IPS DF 6.9 (cell line): ENCODE data around the gene KIT.

Source experiments
- DNase-seq: peaks from one replicate; pipeline ENCODE4 v3.0.0-alpha.2; 2013; ENCODE audit warnings: low read depth, low spot score
- H3K27ac ChIP-seq: one replicate; pipeline ENCODE4 v1.5.1; 2013; ENCODE audit warnings: low read length, control low read depth
- H3K27me3 ChIP-seq: 2 replicates; pipeline ENCODE4 v1.6.1; 2013; ENCODE audit warnings: mild to moderate bottlenecking, low read length; ENCODE audit not compliant: control insufficient read depth, insufficient read depth
- H3K36me3 ChIP-seq: 2 replicates; pipeline ENCODE4 v1.6.1; 2013; ENCODE audit warnings: low read length; ENCODE audit not compliant: control insufficient read depth, insufficient read depth
- H3K4me1 ChIP-seq: 2 replicates; pipeline ENCODE4 v1.6.1; 2013; ENCODE audit warnings: low read length; ENCODE audit not compliant: control insufficient read depth, insufficient read depth
- H3K4me3 ChIP-seq: 2 replicates; pipeline ENCODE4 v1.5.1; 2013; ENCODE audit warnings: mild to moderate bottlenecking, low read length
- H3K9me3 ChIP-seq: 2 replicates; pipeline ENCODE4 v1.6.1; 2013; ENCODE audit warnings: low read length, inconsistent platforms; ENCODE audit not compliant: control insufficient read depth, insufficient read depth
- WGBS: extraction: QIAGEN DNeasy Blood & Tissue Kit; methylation state at CpG from one replicate; pipeline ENCODE4 v1.1.7; 2013; ENCODE audit warnings: mixed read lengths, missing lambda C conversion rate; ENCODE audit not compliant: insufficient read length, insufficient coverage; 5-methylcytosine and 5-hydroxymethylcytosine counted together

Gene KIT

GRCh38 chr4:54723220-54723619 lies 65.5 kb downstream of the KIT start:
- no peaks in the 10 kb centered on the region for H3K9me3 ChIP-seq
- WGBS: no CpG with 5 or more reads among the region's 3 CpGs
- H3K4me3 ChIP-seq: no peak overlapping the region
- no peaks in the 10 kb centered on the region for H3K27me3 ChIP-seq
- no peaks in the 10 kb centered on the region; the same call in 1 of the 2 replicates for H3K4me1 ChIP-seq
- no peaks in the 10 kb centered on the region for H3K36me3 ChIP-seq
- no peak for DNase-seq
- no peak overlapping the region for H3K27ac ChIP-seq

DNA sequence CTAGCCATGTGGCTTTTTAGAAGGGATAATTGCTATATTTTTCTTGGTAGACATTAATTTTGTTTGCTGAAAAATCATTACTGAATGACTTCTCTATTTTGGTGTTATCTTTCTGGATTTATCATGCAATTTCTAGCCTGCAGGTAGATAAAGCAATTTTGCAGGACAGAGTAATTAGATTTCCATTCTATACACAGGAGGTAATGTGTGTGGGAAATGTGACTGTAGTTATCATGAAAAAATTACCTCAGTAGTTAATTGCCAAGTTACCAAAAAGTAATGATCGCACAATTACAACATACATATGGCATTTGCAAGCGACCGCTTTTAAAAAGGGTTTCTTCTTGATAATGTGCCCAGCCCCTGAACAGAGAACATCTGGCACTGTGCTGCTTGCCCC lies 66.1 kb downstream of the KIT start:
- DNase-seq: no peak
- H3K27me3 ChIP-seq: no peaks in the 10 kb centered on the region
- no CpG with 5 or more reads among the region's 3 CpGs for WGBS
- H3K27ac ChIP-seq: no peak overlapping the region
- no peaks in the 10 kb centered on the region for H3K36me3 ChIP-seq
- no peaks in the 10 kb centered on the region for H3K9me3 ChIP-seq
- H3K4me3 ChIP-seq: no peak overlapping the region
- no peaks in the 10 kb centered on the region; the same call in 1 of the 2 replicates for H3K4me1 ChIP-seq

GRCh38 chr4:54726907-54727306 lies 69.2 kb downstream of the KIT start:
- no peak for DNase-seq
- Histone ChIP-seq H3K9me3 (no peaks in the 10 kb centered on the region), H3K36me3 (no peaks in the 10 kb centered on the region; the same call in 1 of the 2 replicates), H3K4me3 (no peak overlapping the region), H3K4me1 (no peaks in the 10 kb centered on the region), H3K27me3 (no peaks in the 10 kb centered on the region), H3K27ac (no peak overlapping the region)
- no CpG with 5 or more reads among the region's 2 CpGs for WGBS

- H3K27ac ChIP-seq: no peak overlapping the region
- no peaks in the 10 kb centered on the region; the same call in 1 of the 2 replicates for H3K36me3 ChIP-seq
Observed at GRCh38 chr4:54727346-54727745, 69.6 kb downstream of the KIT start.

DNA sequence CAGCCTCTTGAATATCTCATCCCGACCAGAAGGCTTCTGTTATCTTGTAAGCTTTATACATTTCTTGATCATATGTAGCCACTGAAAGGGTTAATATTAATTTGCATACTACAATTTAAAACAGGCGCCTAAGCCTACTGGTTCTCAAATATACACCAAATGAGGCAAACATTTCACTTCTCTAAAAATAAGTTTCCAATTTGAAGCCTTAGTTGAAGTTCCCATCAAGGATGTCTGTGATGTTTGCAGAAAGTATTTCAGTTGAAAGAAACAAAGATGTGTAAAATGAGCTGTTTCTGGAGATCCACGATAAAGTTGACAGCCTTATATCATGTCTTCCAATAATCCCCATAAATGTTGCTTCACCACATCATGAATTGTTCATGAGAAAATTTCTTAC lies 70.6 kb downstream of the KIT start:
- Histone ChIP-seq H3K4me1 (no peaks in the 10 kb centered on the region), H3K36me3 (no peaks in the 10 kb centered on the region; the same call in 1 of the 2 replicates), H3K27me3 (no peaks in the 10 kb centered on the region), H3K4me3 (no peak overlapping the region), H3K27ac (no peak overlapping the region), H3K9me3 (no peaks in the 10 kb centered on the region)
- no CpG with 5 or more reads among the region's 3 CpGs for WGBS
- no peak for DNase-seq

More at GRCh38 chr4:54727346-54727745, 69.6 kb downstream of the KIT start:
- no peaks in the 10 kb centered on the region for H3K4me1 ChIP-seq
- no peak for DNase-seq
- no CpG with 5 or more reads among the region's 2 CpGs for WGBS
- no peaks in the 10 kb centered on the region for H3K9me3 ChIP-seq
- no peak overlapping the region for H3K4me3 ChIP-seq
- H3K27me3 ChIP-seq: no peaks in the 10 kb centered on the region

GRCh38 chr4:54729256-54729655 lies 71.5 kb downstream of the KIT start:
- no peaks in the 10 kb centered on the region for H3K9me3 ChIP-seq
- H3K4me1 ChIP-seq: no peaks in the 10 kb centered on the region
- no peaks in the 10 kb centered on the region for H3K27me3 ChIP-seq
- DNase-seq: no peak
- H3K4me3 ChIP-seq: no peak overlapping the region
- no peaks in the 10 kb centered on the region; the same call in 1 of the 2 replicates for H3K36me3 ChIP-seq
- WGBS: no CpG with 5 or more reads among the region's 1 CpG
- no peak overlapping the region for H3K27ac ChIP-seq

DNA sequence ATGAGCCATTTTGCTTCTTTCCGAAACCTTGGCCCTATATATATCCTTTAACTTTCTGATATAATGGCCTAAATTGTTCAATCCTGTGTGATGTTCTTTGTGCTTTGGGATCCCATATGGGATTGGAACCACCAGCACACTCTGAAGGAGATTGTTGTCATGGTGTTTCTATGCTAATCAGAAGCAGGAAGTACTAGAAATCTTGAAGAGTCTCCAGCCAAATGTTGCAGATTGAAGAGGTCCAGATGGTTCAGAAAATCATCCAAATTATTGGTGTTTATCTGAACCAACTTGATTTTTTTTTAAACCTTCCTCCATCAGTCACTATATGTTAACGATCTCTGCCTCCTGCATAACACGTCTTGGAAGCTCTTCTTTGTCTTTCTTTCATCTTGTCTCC lies 72.8 kb downstream of the KIT start:
- Histone ChIP-seq H3K27me3 (no peaks in the 10 kb centered on the region), H3K4me3 (no peak overlapping the region), H3K4me1 (no peaks in the 10 kb centered on the region), H3K36me3 (no peaks in the 10 kb centered on the region; the same call in 1 of the 2 replicates), H3K27ac (no peak overlapping the region), H3K9me3 (no peaks in the 10 kb centered on the region)
- DNase-seq: no peak
- WGBS: no CpG with 5 or more reads among the region's 3 CpGs

DNA sequence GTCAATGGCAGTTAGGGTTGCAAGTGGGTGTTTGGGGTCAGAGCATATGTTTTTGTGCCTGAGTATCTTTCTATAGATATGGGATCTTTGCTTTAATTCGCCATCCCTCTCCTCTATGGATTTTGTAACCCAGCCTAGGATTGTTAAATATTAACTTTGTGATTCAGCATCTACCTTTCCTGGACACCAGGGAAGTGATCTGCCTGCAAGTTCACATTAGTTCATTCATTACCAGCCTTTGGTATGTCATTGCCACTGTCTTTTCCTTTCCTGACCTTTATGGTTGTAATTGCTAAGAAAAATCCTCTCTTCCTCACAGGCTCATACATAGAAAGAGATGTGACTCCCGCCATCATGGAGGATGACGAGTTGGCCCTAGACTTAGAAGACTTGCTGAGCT lies 73.8 kb downstream of the KIT start:
- Histone ChIP-seq H3K4me1 (no peaks in the 10 kb centered on the region), H3K36me3 (no peaks in the 10 kb centered on the region; the same call in 1 of the 2 replicates), H3K9me3 (no peaks in the 10 kb centered on the region), H3K27me3 (no peaks in the 10 kb centered on the region), H3K4me3 (no peak overlapping the region), H3K27ac (no peak overlapping the region)
- no peak for DNase-seq
- no CpG with 5 or more reads among the region's 3 CpGs for WGBS

GRCh38 chr4:54731976-54732375 lies 74.2 kb downstream of the KIT start:
- no CpG with 5 or more reads among the region's 1 CpG for WGBS
- Histone ChIP-seq H3K4me1 (no peaks in the 10 kb centered on the region), H3K36me3 (peaks cover 1% of the 10 kb centered on the region; the same call in 1 of the 2 replicates), H3K27ac (no peak overlapping the region), H3K9me3 (no peaks in the 10 kb centered on the region), H3K4me3 (no peak overlapping the region), H3K27me3 (no peaks in the 10 kb centered on the region)
- DNase-seq: no peak

DNA sequence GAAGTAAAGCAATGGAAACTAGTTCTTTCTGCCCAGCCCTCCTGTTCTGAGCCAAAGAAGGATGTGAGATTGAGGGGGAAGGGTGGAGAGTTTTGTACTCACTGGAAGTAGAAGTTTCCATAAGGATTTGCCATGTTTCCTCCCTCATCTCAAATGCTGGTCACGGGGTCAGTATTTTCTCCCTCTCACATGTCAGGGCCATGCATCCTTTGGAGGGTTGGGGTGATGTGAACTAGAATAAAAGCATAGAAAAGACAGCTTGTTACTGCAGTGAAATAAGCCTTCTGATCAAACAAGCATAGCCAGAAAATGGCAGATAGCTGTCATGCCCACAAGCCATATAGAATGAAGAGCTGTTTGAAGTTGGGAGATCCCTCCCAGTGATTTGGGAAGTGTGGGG lies 79.7 kb downstream of the KIT start:
- Histone ChIP-seq H3K36me3 (0 out of 2 replicates have a peak, but pooled peaks cover 2% of the 10 kb centered on the region), H3K4me1 (peaks cover 2% of the 10 kb centered on the region; the same call in 1 of the 2 replicates), H3K27me3 (no peaks in the 10 kb centered on the region), H3K4me3 (no peak overlapping the region), H3K27ac (no peak overlapping the region), H3K9me3 (no peaks in the 10 kb centered on the region)
- no CpG with 5 or more reads among the region's 1 CpG for WGBS
- no peak for DNase-seq

GRCh38 chr4:54741202-54741601 lies 83.4 kb downstream of the KIT start:
- no peak overlapping the region for H3K4me3 ChIP-seq
- DNase-seq: no peak
- no peak overlapping the region for H3K27ac ChIP-seq
- H3K36me3 ChIP-seq: 0 out of 2 replicates have a peak, but pooled peaks cover 2% of the 10 kb centered on the region
- no peaks in the 10 kb centered on the region for H3K27me3 ChIP-seq
- no peaks in the 10 kb centered on the region for H3K9me3 ChIP-seq
- H3K4me1 ChIP-seq: peaks cover 2% of the 10 kb centered on the region; the same call in 1 of the 2 replicates
- no CpG with 5 or more reads among the region's 3 CpGs for whole genome bisulfite sequencing
